HG03342 (cell line): ENCODE measurements around the gene GRM1.

ENCODE experiments used
- ATAC-seq: cut with Tn5 transposase; IDR thresholded peaks from one replicate; pipeline ENCODE4 v1.9.1; 2021; ENCODE audit warnings: mild to moderate bottlenecking, moderate library complexity; ENCODE audit not compliant: unreplicated experiment

Gene GRM1

GRCh38 chr6:146095481-146095880 is 66.6 kb downstream of the GRM1 start:
- ATAC-seq, result no peak

DNA sequence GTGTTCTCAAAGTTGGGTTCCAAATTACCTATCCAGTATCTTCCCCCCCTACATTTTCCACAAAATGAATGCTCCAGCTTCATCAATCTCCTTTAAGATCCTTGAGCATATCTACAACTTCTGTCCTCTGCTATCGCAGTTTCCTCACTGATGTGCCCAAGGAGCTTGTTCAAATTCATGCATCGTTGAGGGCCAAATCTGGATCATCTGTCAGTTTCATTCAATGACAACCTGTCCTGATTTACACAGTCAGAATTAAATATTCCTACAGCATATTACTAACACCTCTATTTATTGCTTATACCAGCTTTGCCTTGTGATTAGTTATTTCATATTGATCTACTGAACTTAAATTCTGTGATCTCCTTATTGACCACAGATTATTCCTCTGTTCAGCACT is 68.7 kb downstream of the GRM1 start:
- ATAC-seq, result no peak

DNA sequence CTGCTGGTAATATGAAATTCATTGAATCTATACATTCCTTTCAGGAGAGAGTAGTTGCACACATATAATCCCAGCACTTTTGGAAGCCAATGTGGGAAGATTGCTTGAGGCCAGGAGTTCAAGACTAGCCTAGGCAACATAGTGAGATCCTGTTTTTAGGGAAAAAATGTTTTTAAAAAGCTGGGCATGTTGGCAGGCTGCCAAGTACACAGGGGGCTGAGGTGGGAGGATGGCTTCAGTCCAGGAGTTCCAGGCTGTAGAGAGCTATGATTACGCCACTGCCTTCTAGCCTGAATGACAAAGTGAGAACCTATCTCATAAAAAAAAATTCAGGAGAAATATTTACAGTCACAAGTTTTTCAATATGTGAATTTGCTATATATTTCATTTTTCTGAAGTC is 71.9 kb downstream of the GRM1 start:
- ATAC-seq, result no peak

GRCh38 chr6:146103416-146104072 is 74.7 kb downstream of the GRM1 start:
- ATAC-seq, result no peak

GRCh38 chr6:146106532-146106931 is 77.7 kb downstream of the GRM1 start:
- ATAC-seq, result no peak

DNA sequence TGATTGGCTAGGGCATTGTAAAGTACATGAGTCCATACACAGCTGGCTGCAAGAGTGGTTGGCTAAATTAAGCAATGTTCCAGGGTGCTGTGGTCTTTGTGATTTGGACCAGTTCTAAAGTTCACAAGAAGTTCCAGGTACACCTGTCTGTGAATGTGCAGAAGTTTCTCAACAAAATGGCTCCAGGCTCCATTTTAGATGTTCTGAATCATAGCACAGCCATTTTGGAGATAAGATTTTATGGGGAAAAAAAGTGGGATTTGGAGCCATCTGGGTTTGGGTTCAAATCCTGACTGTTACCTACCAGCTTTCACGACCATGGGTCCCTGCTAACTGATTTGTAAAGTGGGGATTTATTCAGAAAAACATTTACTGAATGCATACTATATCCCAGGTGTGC is 82.1 kb downstream of the GRM1 start:
- no peak for ATAC-seq

- ATAC-seq, result no peak
These were observed 83.1 kb downstream of the GRM1 start for GRCh38 chr6:146111881-146112450.

DNA sequence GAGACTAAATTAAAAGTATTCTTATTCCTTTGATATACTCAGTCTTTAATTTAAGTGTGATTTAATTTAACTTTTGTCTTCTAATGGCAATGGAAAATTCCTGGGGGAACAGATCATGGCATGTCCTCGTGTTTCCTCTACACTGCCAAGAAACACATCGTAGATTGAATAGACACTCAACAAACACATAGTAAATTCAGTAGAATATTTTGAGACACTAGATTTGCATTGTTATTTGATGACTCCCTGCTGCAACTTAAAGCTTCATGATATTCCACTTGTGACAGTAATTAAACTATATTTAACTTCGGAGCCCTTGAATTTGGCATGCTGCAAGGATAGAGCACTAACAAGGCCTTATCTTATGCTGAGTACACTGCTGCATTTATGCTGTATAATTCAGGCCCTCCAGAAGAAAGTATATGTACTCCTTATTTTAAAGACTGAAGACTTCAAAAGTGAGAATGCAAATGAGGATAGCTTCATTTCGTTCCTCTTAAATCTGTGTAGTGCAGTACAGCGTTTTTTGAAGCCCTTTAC is 84.3 kb downstream of the GRM1 start:
- ATAC-seq, result no peak

- ATAC-seq, result no peak
These were observed 94.8 kb downstream of the GRM1 start for GRCh38 chr6:146123616-146124015.

DNA sequence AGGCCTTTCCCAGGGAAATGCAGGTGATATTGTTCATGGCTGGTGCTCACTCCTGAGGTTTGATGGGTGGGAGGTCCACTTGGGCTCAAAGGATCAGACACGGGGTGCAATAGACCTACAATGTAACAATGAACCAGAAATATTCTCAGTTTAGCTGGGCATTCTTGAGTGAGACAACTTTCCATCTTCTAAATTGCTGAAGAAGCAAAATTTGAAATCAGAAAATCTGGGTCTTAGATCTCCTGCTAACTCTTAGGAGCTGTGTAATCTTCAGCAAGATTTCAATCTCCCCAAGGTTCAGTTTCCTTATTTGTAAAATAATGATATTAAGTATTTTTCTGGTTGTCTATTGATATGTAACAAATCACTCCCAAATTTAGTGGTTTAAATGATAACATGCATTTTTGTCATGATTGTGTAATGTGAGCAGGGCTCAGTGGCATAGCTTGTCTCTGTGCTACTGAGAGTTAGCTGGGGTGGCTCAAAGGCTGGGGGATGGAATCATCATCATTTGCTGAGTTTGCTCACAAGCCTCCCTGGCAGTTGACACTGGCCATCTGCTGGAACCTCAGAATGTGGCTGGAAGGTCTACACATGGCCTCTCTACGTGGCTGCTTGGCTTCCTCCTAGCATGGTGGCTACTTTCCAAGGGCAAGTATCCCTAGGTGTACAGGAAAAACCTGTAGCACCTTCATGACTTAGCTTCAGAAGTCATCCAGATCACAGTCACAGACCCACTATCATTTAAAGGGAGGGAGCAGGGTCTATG is 98.8 kb downstream of the GRM1 start:
- ATAC-seq, result no peak

DNA sequence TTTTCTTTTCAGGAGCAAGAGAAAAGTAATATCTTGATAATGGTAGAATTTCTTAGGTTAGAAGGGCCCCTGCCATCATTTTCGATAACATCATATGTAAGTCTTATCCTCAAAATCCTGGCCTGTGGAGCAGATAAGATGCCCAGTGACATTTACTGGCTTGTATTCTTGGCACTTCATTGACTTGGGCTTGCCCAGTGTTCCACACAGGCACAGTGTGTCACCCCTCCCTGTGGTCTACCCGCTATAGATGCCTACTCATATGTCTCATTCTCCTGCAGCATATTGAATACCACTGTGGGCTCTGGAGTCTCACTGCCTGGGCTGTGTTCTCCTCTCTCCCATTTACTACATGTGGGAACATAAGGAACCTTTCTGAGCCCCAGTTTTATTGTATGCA is 105.0 kb downstream of the GRM1 start:
- ATAC-seq, result no peak

GRCh38 chr6:146135167-146135566 is 106.3 kb downstream of the GRM1 start:
- no peak for ATAC-seq

GRCh38 chr6:146146836-146147235 is 118.0 kb downstream of the GRM1 start:
- ATAC-seq, result no peak

DNA sequence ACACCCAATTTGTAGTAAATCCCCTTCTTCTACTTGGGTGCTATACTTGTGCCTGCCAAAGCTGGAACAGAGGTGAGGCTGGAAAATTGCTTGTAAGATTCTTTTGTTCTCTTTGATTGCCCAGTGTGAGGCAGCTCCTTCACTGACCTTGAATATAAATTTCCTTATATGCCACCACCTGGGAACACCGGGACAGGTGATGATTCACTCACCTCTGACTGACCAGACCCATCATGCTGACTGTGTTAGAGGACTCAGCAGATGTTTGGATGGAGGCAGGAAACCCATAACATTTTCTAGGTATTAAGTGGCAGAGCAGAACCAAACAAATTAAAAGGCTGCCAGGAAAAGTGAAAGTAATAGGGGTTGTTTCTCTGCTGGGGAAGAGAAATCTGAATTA is 120.9 kb downstream of the GRM1 start:
- ATAC-seq, result no peak

DNA sequence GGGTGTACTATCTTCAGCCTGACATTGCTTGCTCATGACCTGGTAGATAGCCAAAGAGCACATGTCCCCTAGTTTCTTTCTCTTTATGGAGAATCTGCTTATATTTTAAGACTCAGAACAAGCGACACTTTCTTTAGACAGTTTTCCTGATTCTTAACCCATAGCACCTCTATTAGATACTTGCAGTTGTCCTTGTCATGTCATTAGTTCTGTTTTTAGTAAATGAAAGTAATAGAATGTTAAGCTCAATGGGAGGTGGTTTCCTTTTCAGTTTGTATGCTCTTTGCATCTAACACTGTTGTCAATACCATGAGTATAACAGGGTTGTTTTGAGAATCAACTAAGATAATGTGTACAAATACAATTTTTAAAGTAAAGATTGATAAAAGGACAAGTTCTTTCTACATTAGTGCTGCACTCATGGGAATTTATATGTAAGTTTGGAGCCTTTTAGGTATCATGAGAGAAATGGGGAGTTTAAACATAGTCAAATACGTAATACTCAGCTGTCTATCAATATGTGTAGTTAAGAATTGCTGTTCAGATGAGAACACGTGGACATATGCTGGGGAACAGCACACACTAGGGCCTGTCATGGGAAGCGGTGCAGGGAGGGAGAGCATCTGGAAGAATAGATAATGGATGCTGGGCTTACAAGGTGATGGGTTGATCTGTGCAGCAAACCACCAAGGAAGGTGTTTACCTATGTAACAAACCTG is 124.3 kb downstream of the GRM1 start:
- peak; percentile 95 for ATAC-seq

GRCh38 chr6:146154197-146154596 is 125.3 kb downstream of the GRM1 start:
- no peak for ATAC-seq

- no peak for ATAC-seq
These were observed 132.8 kb downstream of the GRM1 start for GRCh38 chr6:146161664-146162063.

- no peak for ATAC-seq
These were observed 141.0 kb downstream of the GRM1 start for GRCh38 chr6:146169872-146170271.

DNA sequence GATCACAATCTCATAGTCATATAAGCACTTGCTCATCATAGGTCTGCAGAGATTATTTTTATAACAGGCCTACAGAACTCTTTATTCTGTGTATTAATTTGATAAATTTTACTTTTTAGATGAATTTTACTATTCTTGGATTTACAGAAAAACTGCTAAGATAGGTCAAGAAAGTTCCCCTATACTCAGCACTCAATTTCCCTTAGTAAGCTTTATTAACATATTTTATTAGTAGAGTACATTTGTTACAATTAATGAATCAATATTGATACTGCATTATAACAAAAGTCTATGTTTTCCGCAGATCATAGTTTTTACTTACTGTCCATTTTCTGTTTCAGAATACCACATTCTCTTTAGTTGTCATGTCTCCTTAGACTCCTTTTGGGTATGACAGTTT is 148.9 kb downstream of the GRM1 start:
- no peak for ATAC-seq

- ATAC-seq, result no peak
These were observed 155.0 kb downstream of the GRM1 start for GRCh38 chr6:146183831-146184230.

DNA sequence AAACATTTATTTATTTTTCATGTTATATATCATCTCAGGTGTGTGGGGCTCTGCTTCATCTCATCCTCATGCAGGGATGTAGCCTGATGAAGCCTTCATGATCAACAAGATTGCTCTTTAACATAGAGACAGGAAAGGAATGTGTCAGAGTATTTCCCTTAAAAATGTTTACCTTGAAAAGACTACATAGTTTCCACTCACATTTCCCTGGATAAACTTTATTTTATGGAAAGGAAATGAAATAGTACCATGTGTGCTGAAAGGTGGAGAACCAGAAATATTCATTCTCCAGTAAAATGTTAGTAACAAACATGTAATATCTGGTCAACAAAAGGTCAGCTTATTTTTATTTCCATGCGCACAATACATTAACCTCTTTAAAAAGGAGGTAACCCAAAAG is 155.8 kb downstream of the GRM1 start:
- ATAC-seq, result no peak
